HL-60/S4 treated with retinoic acid at 250 ng/mL for 4 days and 3 days (cell line): ENCODE measurements around the gene ST7L.

Experiments used
- in situ Hi-C: fragments of 300-500 bp; cut with MboI; formaldehyde crosslinking; loops from 2 replicates; pipeline ENCODE4 v1.7.0; 2022; ENCODE audit warnings: low sequenced_read_pairs

The ST7L gene

DNA sequence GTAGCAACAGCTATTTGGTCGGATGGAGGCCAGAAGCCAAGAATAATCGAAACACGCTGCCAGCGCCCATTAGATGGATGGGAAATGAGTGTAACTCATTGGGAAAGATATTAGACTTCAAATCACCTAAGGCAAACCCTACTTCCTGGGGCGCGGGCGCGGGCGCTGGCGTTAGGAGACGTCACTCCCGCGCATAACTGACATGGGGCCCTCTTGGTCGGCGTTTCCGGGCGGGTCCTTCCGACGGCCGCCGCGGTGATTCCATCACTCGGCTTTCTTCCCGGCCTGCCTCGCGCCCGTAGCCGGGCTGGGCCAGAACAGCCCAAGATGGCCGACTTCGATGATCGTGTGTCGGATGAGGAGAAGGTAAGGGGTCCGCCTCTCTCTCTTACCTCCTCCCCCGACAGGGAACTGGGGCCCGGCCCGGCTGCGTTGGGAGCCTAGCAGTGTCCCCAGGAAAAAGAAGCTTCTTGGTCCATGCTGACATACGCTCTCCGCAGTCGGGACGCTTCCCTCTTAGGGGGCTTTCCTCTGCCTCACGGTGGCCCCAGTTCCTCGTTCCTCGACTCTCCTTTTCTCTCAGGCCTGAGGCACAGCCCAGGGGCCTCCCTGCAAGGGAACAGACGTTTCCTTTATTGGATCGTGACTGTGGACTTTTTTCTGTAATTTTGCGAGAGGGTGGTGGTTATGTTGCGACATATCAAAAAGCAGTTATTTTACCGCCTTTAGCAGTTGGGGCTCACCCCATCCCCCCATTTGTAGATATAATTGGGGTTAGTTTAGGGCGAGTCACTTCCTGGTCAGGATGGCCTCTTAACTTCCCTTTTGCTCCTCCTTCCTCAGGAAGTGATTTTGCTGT lies 806 bp upstream of the ST7L start, which contains the start of gene CAPZA1:
TSS of gene CAPZA1 (plus strand) at position 315 of the 859 bp plus-strand sequence. CDS start at position 328, 13 bp downstream.
- in situ Hi-C loops: loop anchor here (10.0 kb wide), 1 partner anchor 225 kb away; the partner anchor contains the start of gene CTTNBP2NL

DNA sequence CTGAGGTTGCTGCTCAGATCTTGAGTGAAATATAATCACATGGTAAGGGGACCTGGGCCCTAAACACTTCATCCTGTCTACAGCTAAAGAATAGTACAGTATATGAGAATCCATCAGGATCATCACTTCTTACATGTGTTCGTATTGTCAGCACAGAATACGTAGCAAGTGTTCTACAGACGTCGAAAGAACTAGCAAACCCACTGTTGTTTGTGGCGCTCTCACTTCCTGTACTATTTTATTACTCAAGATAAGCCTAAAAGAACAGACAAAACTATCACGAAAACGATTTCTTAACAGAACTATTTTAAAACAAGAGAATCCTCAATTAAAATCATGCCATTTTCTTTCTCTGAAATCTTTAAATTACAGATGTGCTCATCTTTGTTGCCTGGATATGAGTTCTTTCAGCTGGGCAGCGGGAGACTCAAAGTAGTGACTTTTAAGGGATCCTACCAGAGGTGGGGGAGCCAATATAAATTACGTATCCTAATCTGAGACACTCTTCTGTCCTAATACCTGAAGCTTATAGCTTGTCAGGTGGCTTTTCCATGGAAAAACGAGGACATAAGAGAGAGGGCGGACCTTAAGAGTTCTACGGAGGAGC lies 724 bp downstream of the ST7L start:
- in situ Hi-C loops: loop anchor here (10.0 kb wide), 1 partner anchor 223 kb away; the partner anchor contains the start of gene CTTNBP2NL

DNA sequence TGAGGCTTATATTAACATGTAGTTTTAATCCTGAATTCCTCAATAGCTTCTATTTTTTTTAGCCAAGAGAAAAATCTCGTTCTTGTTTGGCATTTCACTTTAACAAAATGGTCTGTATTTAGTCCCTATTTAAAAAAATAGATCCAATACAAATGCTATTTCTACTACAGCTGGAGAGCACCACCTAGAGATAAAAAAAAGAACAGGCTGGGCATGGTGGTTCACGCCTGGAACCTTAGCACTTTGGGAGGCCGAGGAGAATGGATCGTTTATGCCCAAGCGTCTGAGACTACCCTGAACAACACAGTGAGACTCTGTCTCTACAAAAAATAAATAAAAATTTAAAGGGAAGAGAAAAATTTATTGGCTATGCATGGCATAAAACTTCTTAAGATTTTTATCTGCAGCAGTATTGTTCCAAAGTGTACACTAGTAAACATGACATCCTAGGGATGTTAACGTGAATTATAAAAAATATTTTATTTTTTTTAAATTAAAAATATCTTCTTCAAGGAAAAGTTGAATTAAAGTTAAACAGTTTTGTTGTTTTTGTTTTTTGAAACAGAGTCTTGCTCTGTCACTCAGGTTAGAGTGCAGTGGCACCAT lies 4.4 kb downstream of the ST7L start:
- in situ Hi-C loops: loop anchor here (10.0 kb wide), 1 partner anchor 220 kb away; the partner anchor contains the start of gene CTTNBP2NL

DNA sequence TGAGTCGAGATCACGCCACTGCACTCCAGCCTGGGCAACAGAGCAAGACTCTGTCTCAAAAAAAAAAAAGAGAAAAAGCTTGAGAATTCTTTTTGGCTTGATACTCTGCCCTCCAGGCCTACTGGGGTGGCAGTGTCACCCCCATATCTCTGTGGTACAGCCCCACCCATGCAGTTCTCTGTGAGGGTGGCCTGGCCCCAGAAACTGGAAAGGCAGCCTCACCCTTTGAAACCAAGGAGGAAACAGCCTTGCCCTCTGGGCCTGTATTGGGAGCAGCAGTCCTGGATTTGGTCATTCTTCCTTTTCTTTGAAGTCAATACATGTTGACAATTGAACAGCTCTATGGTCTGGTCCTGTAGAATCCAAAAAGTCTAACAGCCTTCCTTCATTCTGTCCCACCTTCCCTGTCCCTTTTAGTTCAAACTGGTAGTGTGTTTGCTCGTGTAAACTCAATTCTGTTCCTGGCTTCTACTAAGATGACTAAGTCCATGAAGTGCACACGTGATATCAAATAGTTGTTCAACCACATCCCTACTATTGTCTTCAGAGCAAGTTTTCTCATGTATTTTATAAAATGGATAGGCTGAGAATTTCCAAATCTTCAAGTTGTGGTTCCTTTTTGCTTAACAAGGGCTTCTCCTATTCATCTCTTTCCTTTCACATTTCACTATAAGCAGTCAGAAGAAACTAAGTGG lies 13.2 kb downstream of the ST7L start:
- in situ Hi-C loops: no loop called here

DNA sequence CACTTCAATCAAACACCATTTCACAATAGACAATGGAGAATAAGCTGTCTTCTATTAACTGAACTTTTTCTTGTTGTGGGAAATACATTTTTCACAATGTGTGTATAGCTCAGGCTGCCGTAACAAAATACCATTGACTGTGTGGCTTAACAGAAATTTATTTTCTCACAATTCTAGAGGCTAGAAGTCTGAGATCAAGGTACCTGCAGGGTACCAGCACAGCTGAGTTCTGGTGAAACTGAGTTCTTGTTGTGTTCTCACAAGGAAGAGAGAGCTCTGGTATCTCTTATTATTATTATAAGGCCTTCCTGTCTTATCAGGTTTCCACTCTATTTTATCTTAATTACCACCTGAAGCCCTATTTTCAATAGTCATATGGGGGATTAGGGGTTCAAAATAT lies 15.4 kb downstream of the ST7L start:
- in situ Hi-C loops: no loop called here

DNA sequence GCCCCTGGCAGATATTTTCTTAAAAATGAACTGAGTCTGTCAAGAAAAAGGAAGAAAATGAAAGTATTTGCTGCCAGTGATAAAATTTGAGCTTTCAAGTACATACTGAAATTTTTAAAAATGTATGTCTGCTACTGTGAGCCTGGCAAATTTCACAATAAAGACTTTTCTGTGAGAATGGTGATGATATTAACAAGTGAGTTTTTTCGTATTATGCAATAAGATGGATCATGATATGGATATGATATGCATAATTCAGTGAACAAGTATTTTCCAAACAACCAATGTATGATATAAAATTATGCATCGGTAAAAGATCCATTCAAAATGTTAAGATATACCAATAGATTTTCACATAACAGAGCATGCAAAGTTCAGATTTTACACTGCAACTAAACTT lies 15.9 kb downstream of the ST7L start:
- in situ Hi-C loops: no loop called here

DNA sequence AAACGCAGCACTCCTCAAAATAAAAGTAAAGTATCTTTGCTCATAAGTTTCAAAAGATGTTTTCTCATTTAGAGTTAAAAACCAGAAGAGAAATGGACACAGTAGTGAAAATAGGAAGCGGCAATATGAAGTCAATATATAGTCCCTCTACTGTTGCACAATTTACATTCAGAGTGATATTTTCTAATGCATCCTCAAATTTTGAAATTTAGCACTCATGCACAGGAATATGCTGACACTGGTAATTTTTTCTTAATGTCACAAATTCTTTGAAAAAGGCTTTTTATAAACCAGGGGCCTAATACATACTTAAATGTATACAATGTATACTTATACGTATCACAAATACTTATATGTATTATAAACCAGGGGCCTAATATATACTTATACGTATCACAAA lies 19.5 kb downstream of the ST7L start:
- in situ Hi-C loops: no loop called here

DNA sequence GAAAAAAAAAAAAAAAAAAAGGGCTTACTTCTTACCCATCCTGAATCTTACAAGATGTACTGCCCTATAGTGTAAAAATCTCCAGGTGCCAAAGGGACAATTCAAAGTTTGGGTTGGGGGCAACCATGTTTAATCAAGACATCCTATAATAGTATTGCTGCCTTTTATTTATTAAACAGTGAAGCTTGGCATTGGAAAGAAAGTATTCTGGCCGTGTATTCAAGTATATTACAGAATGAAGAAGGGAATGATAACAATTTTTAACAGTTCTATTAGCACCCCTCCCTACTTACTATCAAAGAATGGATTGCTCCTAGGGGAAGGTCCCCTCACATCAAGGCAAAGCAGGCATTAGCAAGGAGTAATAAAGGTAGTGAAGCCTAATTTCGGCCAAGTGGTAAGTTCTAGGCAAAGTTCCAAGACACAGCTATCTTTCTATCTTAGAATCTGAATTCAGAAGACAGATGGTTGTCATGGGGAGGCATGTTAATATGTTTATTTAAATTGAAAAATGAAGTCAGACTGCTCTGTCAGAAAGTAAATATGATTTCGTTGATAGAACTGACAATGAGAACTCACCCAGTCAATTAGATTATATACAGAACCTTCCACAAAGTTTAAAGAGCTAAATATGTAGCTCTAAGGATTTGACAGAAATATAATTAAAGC lies 24.6 kb downstream of the ST7L start:
- in situ Hi-C loops: no loop called here

DNA sequence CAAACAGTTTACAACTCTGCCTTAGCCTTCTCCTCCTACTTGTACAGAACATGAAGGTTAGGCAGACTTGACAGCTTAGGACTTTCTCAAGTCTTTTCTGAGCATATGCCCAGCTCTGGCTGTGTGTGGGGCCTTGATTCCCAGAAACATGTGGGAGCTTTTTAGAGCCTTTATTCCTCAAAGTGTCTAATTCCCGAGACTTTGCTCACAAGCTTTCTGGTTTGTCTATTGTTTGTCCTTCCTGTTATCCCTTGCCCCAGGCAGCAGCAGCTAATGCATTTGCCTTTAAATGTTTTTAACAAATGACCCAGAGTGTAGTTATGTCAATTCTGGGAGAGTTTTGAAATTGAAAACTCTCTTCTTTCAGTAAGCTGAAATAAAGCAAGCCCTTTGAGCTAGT lies 29.2 kb downstream of the ST7L start:
- in situ Hi-C loops: no loop called here

DNA sequence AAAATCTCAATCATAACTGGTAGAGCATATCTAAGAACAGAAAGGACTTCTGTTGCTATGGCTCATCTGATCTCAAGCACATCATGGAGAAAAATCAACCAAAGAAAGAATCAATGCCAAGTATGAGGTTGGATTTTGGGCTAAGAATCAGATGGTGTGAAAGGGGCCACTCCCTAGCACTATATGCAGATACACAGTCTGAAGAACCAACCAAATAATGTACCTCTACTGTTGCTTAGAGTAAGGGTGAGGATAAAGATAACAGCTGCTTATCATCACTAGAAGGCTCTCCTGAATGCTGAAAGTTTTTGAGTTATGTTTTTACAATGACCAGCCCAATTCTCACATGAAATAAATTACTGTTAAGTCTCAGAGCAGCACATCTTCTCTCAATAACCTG lies 35.6 kb downstream of the ST7L start:
- in situ Hi-C loops: no loop called here

DNA sequence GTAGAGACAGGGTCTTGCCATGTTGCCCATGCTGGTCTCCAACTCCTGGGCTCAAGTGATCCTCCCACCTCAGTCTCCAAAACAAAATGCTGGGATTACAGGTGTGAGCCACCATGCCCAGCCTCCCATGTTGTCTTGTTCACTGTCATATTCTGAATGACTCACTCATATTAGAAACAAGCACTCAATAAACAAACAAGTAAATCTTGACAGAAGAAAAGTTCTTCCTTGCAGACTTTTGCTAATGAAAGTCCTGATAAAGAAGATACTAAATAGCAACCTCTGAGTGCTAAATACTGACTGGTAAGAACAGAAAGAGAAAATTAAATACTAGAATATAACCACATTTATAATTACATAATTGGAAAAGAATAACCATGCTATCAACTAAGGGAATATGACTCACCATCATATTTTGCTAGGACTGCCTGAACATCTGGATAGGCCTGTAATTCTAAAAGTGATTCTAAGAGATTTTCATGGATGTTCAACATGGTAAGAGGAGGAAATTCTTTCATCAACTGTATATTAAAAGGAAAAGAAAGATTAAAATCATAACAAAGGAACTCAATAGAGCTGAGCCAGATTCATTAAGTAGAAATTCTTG lies 37.3 kb downstream of the ST7L start:
- in situ Hi-C loops: no loop called here

DNA sequence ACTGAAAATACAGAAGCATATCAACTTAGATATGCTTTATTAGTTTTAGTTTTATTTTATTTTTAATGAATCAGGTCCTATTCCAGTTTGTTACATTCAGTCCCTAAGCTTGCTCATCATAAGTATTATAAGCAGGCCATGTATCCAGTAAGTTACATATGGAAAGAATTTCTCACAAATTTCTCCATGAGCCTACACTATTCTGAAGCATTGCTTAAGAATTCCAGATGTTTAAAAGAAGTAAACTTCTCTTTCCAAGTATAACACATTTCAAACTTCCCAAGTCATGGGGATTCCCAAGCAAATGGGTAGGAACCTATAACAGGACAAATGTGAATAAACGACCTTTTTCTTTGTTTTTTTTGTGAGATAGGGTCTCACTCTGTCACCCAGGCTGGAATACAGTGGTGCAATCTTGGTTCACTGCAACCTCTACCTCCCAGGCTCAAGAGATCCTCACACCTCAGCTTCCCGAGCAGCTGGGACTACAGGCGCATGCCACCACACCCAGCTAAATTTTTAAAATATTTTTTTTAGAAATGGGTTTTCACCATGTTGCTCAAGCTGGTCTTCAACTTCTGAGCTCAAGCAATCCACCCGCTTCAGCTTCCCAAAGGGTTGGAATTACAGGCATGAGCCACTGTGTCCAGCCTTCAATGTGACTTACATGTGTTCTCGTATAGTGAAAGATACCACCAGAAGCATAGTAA lies 39.0 kb downstream of the ST7L start:
- in situ Hi-C loops: no loop called here

DNA sequence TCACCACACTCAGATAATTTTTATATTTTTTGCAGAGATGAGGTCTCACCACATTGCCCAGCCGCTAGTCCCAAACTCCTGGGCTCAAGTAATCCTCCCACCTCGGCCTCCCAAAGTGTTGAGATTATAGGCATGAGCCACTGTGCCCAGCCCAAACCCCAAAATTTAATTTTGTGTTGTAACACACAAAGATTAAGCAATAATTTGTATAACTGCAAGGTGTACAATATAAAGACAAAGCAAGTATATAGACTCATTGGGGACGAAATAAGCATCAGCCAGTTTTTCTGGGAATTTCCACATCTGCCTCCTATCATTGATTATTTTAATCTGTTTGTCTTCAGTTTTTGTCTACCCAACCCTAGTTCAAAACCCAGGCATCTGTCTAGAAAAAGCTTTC lies 42.7 kb downstream of the ST7L start:
- in situ Hi-C loops: no loop called here

DNA sequence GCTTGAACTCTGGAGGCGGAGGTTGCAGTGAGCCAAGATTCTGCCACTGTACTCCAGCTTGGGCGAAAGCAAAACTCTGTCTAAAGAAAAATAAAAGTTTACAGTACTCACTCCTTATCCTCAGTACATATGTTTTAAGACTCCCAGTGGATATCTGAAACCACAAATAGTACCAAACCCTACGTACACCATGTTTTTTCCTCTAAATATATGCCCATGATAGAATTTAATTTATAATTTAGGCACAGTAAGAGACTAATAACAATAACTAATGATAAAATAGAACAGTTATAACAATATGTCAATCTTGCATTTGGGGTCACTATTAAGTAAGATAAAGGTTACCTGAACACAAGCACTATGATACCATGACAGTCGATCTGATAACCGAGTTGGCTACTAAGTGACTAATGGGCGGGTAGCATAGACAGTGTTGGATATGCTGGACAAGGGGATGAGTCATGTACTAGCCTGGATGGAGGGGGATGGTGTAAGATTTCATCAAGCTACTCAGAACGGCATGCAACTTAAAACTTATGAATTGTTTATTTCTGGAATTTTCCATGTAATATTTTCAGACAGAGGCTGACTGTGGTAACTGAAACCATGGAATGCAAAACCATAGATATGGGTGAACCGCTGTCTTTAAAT lies 43.7 kb downstream of the ST7L start:
- in situ Hi-C loops: no loop called here

DNA sequence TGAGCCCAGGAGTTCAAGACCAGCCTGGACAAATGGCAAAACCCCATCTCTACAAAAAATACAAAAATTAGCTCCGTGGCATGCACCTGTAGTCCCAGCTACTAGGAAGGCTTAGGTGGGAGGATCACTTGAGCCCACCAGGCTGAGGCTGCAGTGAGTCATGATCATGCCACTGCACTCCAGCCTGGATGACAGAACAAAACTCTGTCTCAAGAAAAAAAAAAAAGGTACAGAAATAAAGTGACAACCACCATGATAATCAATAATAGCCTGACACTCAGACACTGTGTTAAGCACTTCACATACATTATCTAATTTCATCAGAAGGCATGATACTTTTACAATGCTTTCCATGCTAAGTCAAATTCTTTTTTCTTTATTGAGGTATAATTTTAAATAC lies 53.1 kb downstream of the ST7L start:
- in situ Hi-C loops: no loop called here

DNA sequence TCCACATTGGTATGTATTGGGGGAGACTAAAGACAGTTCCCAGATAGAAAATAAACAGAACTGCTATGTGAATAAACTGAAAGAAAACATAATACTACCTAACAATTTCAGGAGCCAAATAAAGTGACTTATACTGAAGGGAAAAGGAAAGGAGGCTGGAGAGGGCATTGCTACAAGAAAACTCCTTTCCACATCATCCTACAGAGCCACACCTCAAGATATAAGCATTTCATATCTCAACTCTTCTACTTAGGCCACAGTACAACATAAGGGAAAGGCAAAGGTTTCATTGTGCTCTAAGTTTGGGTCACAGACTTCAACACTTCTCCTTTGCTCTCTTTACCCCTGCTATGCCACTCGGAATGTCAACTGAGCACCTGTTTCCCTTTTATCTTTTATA lies 54.9 kb downstream of the ST7L start:
- in situ Hi-C loops: no loop called here

DNA sequence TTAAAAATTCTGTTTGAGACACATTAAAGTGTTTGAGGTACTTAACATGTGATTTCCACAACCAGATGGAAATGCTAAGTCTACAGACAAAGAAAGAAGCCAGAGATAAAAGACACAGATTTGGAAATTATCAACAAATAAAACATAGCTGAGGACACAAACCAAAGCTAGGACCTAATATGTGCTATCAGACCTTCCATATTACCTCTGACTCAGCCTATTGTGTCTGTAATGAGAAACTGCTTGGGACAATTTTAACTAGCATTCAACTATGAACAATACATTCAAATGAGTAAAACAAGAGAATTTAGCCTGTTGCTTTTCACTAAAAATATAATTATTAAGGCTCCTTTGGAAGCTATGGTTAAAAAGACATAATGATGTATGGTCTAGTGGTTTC lies 55.6 kb downstream of the ST7L start:
- in situ Hi-C loops: no loop called here

DNA sequence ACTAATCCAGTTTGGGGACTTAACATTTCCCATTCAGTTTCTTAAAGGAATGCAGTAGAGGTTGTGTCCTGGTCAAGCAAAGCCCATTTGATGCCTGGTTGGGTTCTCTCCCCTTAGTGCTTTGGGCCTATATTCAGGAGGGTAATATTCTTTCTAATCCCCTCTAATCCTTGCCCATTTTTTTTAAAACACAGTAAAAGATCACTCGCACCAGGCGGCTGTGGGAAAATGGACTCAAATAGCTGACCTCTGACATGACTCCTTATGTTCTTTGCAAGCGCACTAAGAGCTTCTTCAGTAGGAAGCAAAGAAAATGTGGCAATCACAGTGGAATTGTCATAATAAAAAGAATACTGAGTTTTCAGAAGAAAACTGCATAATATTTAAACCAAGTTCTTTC lies 60.3 kb downstream of the ST7L start:
- in situ Hi-C loops: no loop called here

DNA sequence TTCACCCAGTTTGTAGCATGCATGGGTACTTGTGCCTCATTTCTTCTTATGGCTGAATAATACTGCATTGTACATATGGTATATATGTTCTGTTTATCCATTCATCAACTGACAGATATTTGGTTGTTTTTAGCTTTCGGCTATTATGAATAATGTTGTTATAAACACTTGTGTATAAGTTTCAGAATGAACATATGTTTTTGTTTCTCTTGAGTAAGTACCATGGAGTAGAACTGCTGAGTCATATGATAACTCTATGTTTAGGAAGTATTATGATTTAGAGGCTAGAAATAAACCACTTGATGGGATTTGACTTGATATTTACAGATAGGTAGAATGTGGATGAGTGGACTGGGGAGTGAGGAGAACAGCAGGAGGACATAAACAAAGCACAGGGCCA lies 61.6 kb downstream of the ST7L start:
- in situ Hi-C loops: no loop called here
